Glutamatergic neuron (in vitro differentiated cells): ENCODE measurements around the gene FAM174B. TPM values are rescaled to one million over a fixed set of nuclear protein-coding genes. Genes with fewer than 3 reads are reported as not detected.

Experiments used
- DNase-seq: peaks from one replicate; pipeline ENCODE4 v3.0.0; 2022
- H3K27ac Mint-ChIP-seq: one replicate; pipeline ENCODE4 v1.8.0; 2020; ENCODE audit warnings: mild to moderate bottlenecking, mixed read lengths, inconsistent platforms; ENCODE audit not compliant: unreplicated experiment
- H3K27me3 Mint-ChIP-seq: one replicate; pipeline ENCODE4 v1.8.0; 2020; ENCODE audit warnings: mild to moderate bottlenecking, moderate library complexity, mixed read lengths, inconsistent platforms; ENCODE audit not compliant: unreplicated experiment
- H3K36me3 Mint-ChIP-seq: one replicate; pipeline ENCODE4 v1.8.0; 2020; ENCODE audit warnings: mild to moderate bottlenecking, mixed read lengths, inconsistent platforms; ENCODE audit not compliant: unreplicated experiment
- H3K4me1 Mint-ChIP-seq: one replicate; pipeline ENCODE4 v1.8.0; 2020; ENCODE audit warnings: mild to moderate bottlenecking, low read depth, mixed read lengths, inconsistent platforms; ENCODE audit not compliant: unreplicated experiment
- H3K4me3 Mint-ChIP-seq: one replicate; pipeline ENCODE4 v1.8.0; 2020; ENCODE audit warnings: mild to moderate bottlenecking, mixed read lengths, inconsistent platforms; ENCODE audit not compliant: unreplicated experiment
- H3K9me3 Mint-ChIP-seq: one replicate; pipeline ENCODE4 v1.8.0; 2020; ENCODE audit warnings: mild to moderate bottlenecking, moderate library complexity, mixed read lengths, inconsistent platforms; ENCODE audit not compliant: unreplicated experiment
- CTCF ChIP-seq: fragments of 200-600 bp; sonication (generic); IDR thresholded peaks from one replicate; pipeline ENCODE4 v1.5.0; 2021; ENCODE audit not compliant: partially characterized antibody, unreplicated experiment
- total RNA-seq: library from RNA; stranded (reverse); fragmentation: NEBNext Ultra II Directional; extraction: Animal tissue kit (Norgen Biotek cat#: 25700); gene quantifications from one replicate; pipeline ENCODE4 v1.2.1, GENCODE V29; 2021; ENCODE audit not compliant: unreplicated experiment

FAM174B gene
- total RNA-seq, 1 donor from 2014 or later = 8.6 TPM

- no peak for DNase-seq
- H3K36me3 Mint-ChIP-seq = peaks cover 1% of the 10 kb centered on the region
- H3K4me1 Mint-ChIP-seq = peaks cover 25% of the 10 kb centered on the region
- H3K27ac Mint-ChIP-seq = no peak overlapping the region
- peaks cover 6% of the 10 kb centered on the region for H3K27me3 Mint-ChIP-seq
- H3K9me3 Mint-ChIP-seq = peaks cover 6% of the 10 kb centered on the region
- H3K4me3 Mint-ChIP-seq = peak overlapping the region; percentile 57
- no peak for TF ChIP-seq CTCF
Measured at GRCh38 chr15:92645731-92646130, 9.8 kb downstream of the FAM174B start.

GRCh38 chr15:92645051-92645631 lies 10.4 kb downstream of the FAM174B start:
- peaks cover 22% of the 10 kb centered on the region for H3K4me1 Mint-ChIP-seq
- H3K9me3 Mint-ChIP-seq = peaks cover 6% of the 10 kb centered on the region
- peak overlapping the region; percentile 59 for H3K4me3 Mint-ChIP-seq
- H3K36me3 Mint-ChIP-seq = no peaks in the 10 kb centered on the region
- peaks cover 6% of the 10 kb centered on the region for H3K27me3 Mint-ChIP-seq
- no peak for DNase-seq
- H3K27ac Mint-ChIP-seq = peak overlapping the region; percentile 60
- no peak for TF ChIP-seq CTCF

- Mint-ChIP-seq H3K4me3 (no peak overlapping the region), H3K27me3 (peaks cover 6% of the 10 kb centered on the region), H3K27ac (no peak overlapping the region), H3K9me3 (peaks cover 6% of the 10 kb centered on the region), H3K4me1 (peaks cover 18% of the 10 kb centered on the region), H3K36me3 (peaks cover 10% of the 10 kb centered on the region)
- DNase-seq = no peak
- TF ChIP-seq CTCF = no peak
Measured at GRCh38 chr15:92643849-92644815, 11.4 kb downstream of the FAM174B start.

- H3K27me3 Mint-ChIP-seq = peaks cover 6% of the 10 kb centered on the region
- no peak for TF ChIP-seq CTCF
- peaks cover 11% of the 10 kb centered on the region for H3K36me3 Mint-ChIP-seq
- H3K27ac Mint-ChIP-seq = no peak overlapping the region
- H3K4me1 Mint-ChIP-seq = peaks cover 26% of the 10 kb centered on the region
- no peak for DNase-seq
- peaks cover 12% of the 10 kb centered on the region for H3K9me3 Mint-ChIP-seq
- peak overlapping the region; percentile 25 for H3K4me3 Mint-ChIP-seq
Measured at GRCh38 chr15:92638709-92639365, 16.7 kb downstream of the FAM174B start.
